WTC11 (cell line): ENCODE data around the gene GPC6. TPM values are rescaled to one million over a fixed set of nuclear protein-coding genes. Genes with fewer than 3 reads are reported as not detected.

Source experiments
- ATAC-seq: fragments of 200-7000 bp; cut with Tn5 transposase; 2 replicates; pipeline ENCODE4 v1.10.0; 2021; ENCODE audit warnings: mild to moderate bottlenecking, moderate library complexity
- CTCF ChIA-PET: fragments of 300-600 bp; sonication (Branson Sonifier 250); formaldehyde crosslinking; loops from one replicate; lab custom pipeline; 2021; ENCODE audit warnings: antibody characterized with exemption; lab: Charles Lee
- POLR2A ChIA-PET: fragments of 350-600 bp; sonication (Branson Sonifier 250); formaldehyde crosslinking; loops from one replicate; lab custom pipeline; 2021; ENCODE audit warnings: antibody characterized with exemption; lab: Charles Lee
- DNase-seq: peaks from one replicate; pipeline ENCODE4 v3.0.0; 2021; ENCODE audit warnings: low spot score
- H3K27ac Mint-ChIP-seq: 2 replicates; pipeline ENCODE4 v1.8.0; 2021; ENCODE audit warnings: mixed read lengths
- H3K27me3 Mint-ChIP-seq: 2 replicates; pipeline ENCODE4 v1.8.0; 2021; ENCODE audit warnings: low read depth, mild to moderate bottlenecking, moderate library complexity, mixed read lengths
- H3K36me3 Mint-ChIP-seq: 2 replicates; pipeline ENCODE4 v1.8.0; 2021; ENCODE audit warnings: mixed read lengths
- H3K4me1 Mint-ChIP-seq: 2 replicates; pipeline ENCODE4 v1.8.0; 2022; ENCODE audit warnings: mixed read lengths
- H3K4me3 Mint-ChIP-seq: 2 replicates; pipeline ENCODE4 v1.8.0; 2021; ENCODE audit warnings: mild to moderate bottlenecking, moderate library complexity, mixed read lengths
- H3K9me3 Mint-ChIP-seq: 2 replicates; pipeline ENCODE4 v1.8.0; 2021; ENCODE audit warnings: mixed read lengths
- ARID4B ChIP-seq: sonication (generic); formaldehyde crosslinking; IDR thresholded peaks from 2 replicates; pipeline ENCODE4 v1.8.0; 2023; ENCODE audit warnings: missing genetic modification reagents, mild to moderate bottlenecking, borderline replicate concordance
- ATF2 ChIP-seq: sonication (generic); formaldehyde crosslinking; IDR thresholded peaks from 2 replicates; pipeline ENCODE4 v1.8.1; 2022; ENCODE audit warnings: low read depth, missing genetic modification reagents, borderline replicate concordance
- ERG ChIP-seq: fragments of 250-450 bp; sonication (Bioruptor Pico); IDR thresholded peaks from 2 replicates; pipeline ENCODE4 v1.8.0; 2021; ENCODE audit warnings: mild to moderate bottlenecking
- FOXK1 ChIP-seq: sonication (generic); formaldehyde crosslinking; IDR thresholded peaks from 2 replicates; pipeline ENCODE4 v1.8.0; 2022; ENCODE audit warnings: mild to moderate bottlenecking, moderate library complexity, missing genetic modification reagents
- NFE2L1 ChIP-seq: sonication (generic); formaldehyde crosslinking; IDR thresholded peaks from 2 replicates; pipeline ENCODE4 v1.8.1; 2023; ENCODE audit warnings: missing genetic modification reagents
- RORB ChIP-seq: fragments of 250-450 bp; sonication (Bioruptor Pico); IDR thresholded peaks from 2 replicates; pipeline ENCODE4 v1.9.0; 2021; ENCODE audit warnings: mild to moderate bottlenecking
- TEAD1 ChIP-seq: sonication (generic); formaldehyde crosslinking; IDR thresholded peaks from 2 replicates; pipeline ENCODE4 v1.8.0; 2022; ENCODE audit warnings: mild to moderate bottlenecking, missing genetic modification reagents
- TP53 ChIP-seq: sonication (generic); formaldehyde crosslinking; IDR thresholded peaks from 2 replicates; pipeline ENCODE4 v1.8.1; 2023; ENCODE audit warnings: mild to moderate bottlenecking, missing genetic modification reagents
- ZBTB21 ChIP-seq: sonication (generic); formaldehyde crosslinking; IDR thresholded peaks from 2 replicates; pipeline ENCODE4 v1.8.1; 2023; ENCODE audit warnings: mild to moderate bottlenecking, missing genetic modification reagents, borderline replicate concordance
- ZNF232 ChIP-seq: sonication (generic); formaldehyde crosslinking; IDR thresholded peaks from 2 replicates; pipeline ENCODE4 v1.8.0; 2022; ENCODE audit warnings: mild to moderate bottlenecking, missing genetic modification reagents
- ZNF396 ChIP-seq: fragments of 250-450 bp; sonication (Bioruptor Pico); IDR thresholded peaks from 2 replicates; pipeline ENCODE4 v1.8.0; 2021; ENCODE audit warnings: mild to moderate bottlenecking, moderate library complexity, borderline replicate concordance
- ZSCAN18 ChIP-seq: fragments of 250-450 bp; sonication (Bioruptor Pico); IDR thresholded peaks from 2 replicates; pipeline ENCODE4 v2.1.2; 2022; ENCODE audit warnings: mild to moderate bottlenecking, moderate library complexity
- total RNA-seq: library from RNA; stranded (reverse); gene quantifications from 3 replicates; pipeline ENCODE4 v1.2.3, GENCODE V29; 2021

The GPC6 gene
- total RNA-seq, 1 experiment from 2014 or later = 19.5 TPM

GRCh38 chr13:94232161-94232950, 1005.7 kb downstream of the GPC6 start:
- ChIA-PET POLR2A (no interaction called here), CTCF (no interaction called here)
- H3K9me3 Mint-ChIP-seq = peaks cover 6% of the 10 kb centered on the region
- H3K36me3 Mint-ChIP-seq = peaks cover 4% of the 10 kb centered on the region; the same call in 1 of the 2 replicates
- peaks cover 14% of the 10 kb centered on the region for H3K4me1 Mint-ChIP-seq
- no peak for DNase-seq
- ATAC-seq = no peak
- H3K4me3 Mint-ChIP-seq = no peak overlapping the region
- H3K27me3 Mint-ChIP-seq = no peaks in the 10 kb centered on the region
- no peak overlapping the region for H3K27ac Mint-ChIP-seq
- TF ChIP-seq ZSCAN18 (CRISPR knock-in tag) (no peak), RORB (no peak), TP53 (CRISPR knock-in tag) (no peak), NFE2L1 (no peak)

- Mint-ChIP-seq H3K36me3 (no peaks in the 10 kb centered on the region), H3K4me1 (peaks cover 16% of the 10 kb centered on the region)
- ATAC-seq = no peak
Measured at GRCh38 chr13:94232956-94233355, 1006.3 kb downstream of the GPC6 start.

More at GRCh38 chr13:94232956-94233355, 1006.3 kb downstream of the GPC6 start:
- H3K4me3 Mint-ChIP-seq = no peak overlapping the region
- no peaks in the 10 kb centered on the region for H3K27me3 Mint-ChIP-seq
- H3K9me3 Mint-ChIP-seq = peaks cover under 1% of the 10 kb centered on the region; the same call in 1 of the 2 replicates
- no peak for TF ChIP-seq ATF2 (CRISPR knock-in tag)
- TF ChIP-seq ZNF232 (CRISPR knock-in tag) = no peak
- no peak for TF ChIP-seq TEAD1 (CRISPR knock-in tag)
- TF ChIP-seq ZSCAN18 (CRISPR knock-in tag) = no peak
- no peak for TF ChIP-seq ARID4B (CRISPR knock-in tag)
- TF ChIP-seq ZNF396 (CRISPR knock-in tag) = no peak
- TF ChIP-seq ERG (CRISPR knock-in tag) = no peak
- no peak for TF ChIP-seq FOXK1 (CRISPR knock-in tag)
- TF ChIP-seq ZBTB21 = no peak
- CTCF ChIA-PET = no interaction called here
- DNase-seq = no peak
- POLR2A ChIA-PET = no interaction called here
- H3K27ac Mint-ChIP-seq = no peak overlapping the region
